COLO668 (cell line): Measurements from ENCODE around the gene FICD.

Experiments
- DNase-seq: peaks from one replicate; lab custom pipeline; 2025; ENCODE audit not compliant: unreplicated experiment; lab: John Stamatoyannopoulos, UW

Gene FICD

DNA sequence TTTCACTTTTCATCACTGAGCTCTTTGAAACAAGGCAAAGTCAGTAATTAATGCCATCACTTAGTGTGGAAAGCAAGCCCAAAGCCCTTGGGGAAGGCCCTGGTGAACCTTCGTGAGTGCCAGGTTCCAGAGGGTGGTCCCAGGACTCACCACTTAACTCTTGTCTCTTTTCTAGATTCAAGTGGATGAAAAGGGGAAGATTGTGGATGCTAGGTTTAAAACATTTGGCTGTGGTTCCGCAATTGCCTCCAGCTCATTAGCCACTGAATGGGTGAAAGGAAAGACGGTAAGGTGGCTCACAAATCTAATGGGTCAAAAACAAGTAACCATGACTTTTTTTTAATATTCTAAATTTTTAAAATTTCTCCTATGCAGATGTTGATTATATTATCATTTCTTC is 50.1 kb downstream of the FICD start:
- DNase-seq, result no peak

DNA sequence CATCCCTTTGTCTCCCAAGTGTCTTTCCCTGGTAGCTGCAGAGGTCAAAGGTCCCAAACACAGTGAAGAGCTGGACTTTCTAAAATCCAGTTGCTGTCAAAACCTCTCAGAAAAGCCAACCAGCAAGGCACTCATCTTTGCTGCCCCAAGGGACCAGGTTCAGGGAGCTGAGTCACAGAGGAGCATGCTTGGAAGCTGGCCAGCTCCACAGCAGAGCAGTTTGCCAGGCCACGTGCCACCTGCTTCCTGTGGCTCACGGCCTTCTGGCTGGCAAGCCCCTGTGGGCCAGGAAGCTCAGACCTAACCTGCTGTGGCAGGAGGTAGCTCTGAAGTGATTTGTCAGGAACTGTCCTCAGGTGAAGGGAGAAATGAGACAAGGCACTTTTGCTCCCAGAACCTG is 50.9 kb downstream of the FICD start:
- DNase-seq, result peak; percentile 89

DNA sequence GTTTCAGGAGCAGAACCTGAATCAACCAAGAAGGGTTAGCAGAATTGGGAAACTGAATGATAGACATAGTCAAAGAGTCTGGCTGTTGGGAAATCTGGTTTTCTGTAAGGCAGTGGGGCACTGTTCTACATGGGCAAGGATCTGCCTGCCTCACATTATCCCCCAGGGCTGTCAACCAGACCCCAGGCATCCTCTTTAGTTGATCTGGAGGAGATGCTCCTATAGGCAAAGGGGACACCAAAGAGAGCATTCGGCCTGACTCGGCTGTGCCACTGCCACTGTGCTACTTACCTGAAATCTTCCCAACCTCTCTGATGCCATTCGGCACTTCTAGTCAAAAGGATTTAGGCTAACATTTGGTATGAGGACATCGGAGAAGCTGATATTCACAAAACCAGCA is 51.4 kb downstream of the FICD start:
- no peak for DNase-seq

DNA sequence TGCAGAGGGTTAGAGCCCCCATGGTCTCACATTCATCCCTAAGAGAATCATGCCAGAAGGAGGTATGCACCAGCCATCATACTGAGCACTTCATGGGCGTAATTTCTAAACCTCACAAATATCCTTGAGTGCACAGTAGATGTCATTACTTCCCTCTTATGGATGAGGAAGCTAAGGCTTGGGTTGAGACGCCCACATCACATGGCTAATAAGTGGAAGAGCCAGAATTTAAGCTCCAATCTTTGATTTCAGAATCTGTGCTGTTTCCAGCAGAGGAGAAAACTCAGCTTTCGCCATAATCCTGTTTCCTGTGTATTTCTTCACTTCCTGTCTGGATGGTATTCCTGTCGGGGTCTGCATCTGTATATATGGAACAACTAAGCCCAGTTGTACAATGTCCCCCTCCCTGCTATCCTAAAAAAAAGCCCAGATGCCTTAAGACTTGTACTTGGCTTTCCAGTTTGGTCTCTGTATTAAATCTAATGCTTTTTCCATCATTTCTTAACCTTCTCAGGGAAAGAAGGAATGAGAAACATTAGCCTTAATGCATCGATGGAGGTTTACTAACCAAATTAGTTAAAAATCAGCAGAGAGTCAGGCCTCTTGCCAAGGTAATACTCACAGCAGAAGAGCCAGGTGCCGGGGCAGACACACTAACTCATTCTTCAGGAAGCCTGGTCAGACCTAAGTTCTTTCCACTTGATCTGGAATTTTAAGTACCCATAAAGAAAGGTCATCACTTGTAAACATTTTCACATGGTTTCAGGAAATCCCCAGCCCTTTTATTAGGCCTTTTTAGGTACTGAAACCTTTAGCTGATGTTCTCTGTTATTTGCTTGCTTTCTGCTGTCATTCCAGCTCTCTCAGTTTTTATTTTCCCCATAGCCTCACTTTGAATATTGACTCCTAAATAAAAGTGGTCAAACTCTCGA is 52.6 kb downstream of the FICD start:
- no peak for DNase-seq

DNA sequence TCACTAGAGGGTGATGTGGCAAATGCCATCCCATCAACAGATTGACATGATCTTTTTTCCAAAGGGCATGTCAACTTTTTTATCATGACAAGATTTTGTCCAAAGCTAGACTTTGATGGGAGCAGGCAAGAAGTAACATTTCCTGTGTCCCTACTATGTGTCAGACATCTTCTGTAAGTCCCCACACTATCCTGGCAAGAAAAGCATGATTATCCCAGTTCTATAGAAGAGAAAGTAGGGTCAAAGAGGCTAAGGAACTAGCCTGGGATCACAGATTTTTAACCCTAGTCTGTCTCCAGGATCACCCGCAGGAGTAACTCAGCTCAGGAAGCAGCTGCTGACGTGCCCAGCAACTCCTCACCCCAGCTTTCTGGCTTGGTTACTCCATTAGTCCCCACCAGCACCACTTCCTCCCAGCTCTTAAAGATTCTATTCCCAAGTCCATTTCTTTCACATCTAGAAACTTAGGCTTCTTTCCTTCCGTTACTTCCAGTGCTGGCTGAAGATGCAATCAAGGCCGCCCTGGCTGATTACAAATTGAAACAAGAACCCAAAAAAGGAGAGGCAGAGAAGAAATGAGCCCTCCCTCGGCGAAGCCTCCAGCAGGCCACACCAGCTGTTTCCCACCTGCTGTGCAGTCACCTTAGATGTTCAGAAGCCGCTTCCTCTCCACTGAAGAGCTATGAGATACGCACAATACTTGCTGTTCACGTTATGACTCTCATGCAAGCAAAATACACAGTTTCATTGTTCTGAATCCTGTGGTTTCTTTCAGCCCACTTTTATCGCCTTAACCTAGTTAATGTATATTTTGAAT is 53.5 kb downstream of the FICD start:
- DNase-seq, result peak; percentile 57
